Limb (tissue), 2 donors: ENCODE measurements around the gene BEND6.

Source experiments
- DNase-seq, 2 donors: peaks; one replicate each; pipeline ENCODE4 v3.0.0-alpha.2; 2016; ENCODE audit errors: extremely low spot score in 2 of 2

The BEND6 gene

GRCh38 chr6:56940463-56940862, 14.4 kb upstream of the BEND6 start:
- no peak for DNase-seq

GRCh38 chr6:56940977-56941376, 13.9 kb upstream of the BEND6 start:
- no peak for DNase-seq

GRCh38 chr6:56944661-56945060, 10.2 kb upstream of the BEND6 start:
- no peak for DNase-seq

- DNase-seq: no peak
Observed at GRCh38 chr6:56946368-56946767, 8.5 kb upstream of the BEND6 start.

- DNase-seq: no peak
Observed at GRCh38 chr6:56947924-56948323, 7.0 kb upstream of the BEND6 start.

GRCh38 chr6:56949265-56949664, 5.6 kb upstream of the BEND6 start:
- no peak for DNase-seq

- no peak for DNase-seq
Observed at GRCh38 chr6:56949925-56950495, 4.9 kb upstream of the BEND6 start.

- no peak for DNase-seq
Observed at GRCh38 chr6:56951049-56951831, 3.7 kb upstream of the BEND6 start.

GRCh38 chr6:56953597-56954402, 1.1 kb upstream of the BEND6 start:
- DNase-seq: peak in 1 of 2 donors; percentile 45

GRCh38 chr6:56955171-56956155, 556 bp downstream of the BEND6 start:
- DNase-seq: peak; percentile 45 to 89

- no peak for DNase-seq
Observed at GRCh38 chr6:56956491-56956890, 1.6 kb downstream of the BEND6 start.

- DNase-seq: no peak
Observed at GRCh38 chr6:56957856-56958255, 2.9 kb downstream of the BEND6 start.

GRCh38 chr6:56958481-56958880, 3.6 kb downstream of the BEND6 start:
- DNase-seq: no peak

- no peak for DNase-seq
Observed at GRCh38 chr6:56959094-56959493, 4.2 kb downstream of the BEND6 start.

- DNase-seq: no peak
Observed at GRCh38 chr6:56959938-56960337, 5.0 kb downstream of the BEND6 start.

- no peak for DNase-seq
Observed at GRCh38 chr6:56961151-56961550, 6.2 kb downstream of the BEND6 start.

GRCh38 chr6:56962441-56962840, 7.5 kb downstream of the BEND6 start:
- no peak for DNase-seq

GRCh38 chr6:56963043-56963442, 8.1 kb downstream of the BEND6 start:
- no peak for DNase-seq

GRCh38 chr6:56963793-56964192, 8.9 kb downstream of the BEND6 start:
- no peak for DNase-seq

- no peak for DNase-seq
Observed at GRCh38 chr6:56965126-56965525, 10.2 kb downstream of the BEND6 start.

GRCh38 chr6:56970849-56971248, 15.9 kb downstream of the BEND6 start:
- DNase-seq: no peak
